Measurements from ENCODE around the gene RASSF1. TPM values are rescaled to one million over a fixed set of nuclear protein-coding genes. Genes with fewer than 3 reads are reported as not detected.

Gene RASSF1
- total and polyA plus RNA-seq, 2 of the 4 experiments (the other 2 are of a cell fraction), result 17.4 to 53.4 TPM

DNA sequence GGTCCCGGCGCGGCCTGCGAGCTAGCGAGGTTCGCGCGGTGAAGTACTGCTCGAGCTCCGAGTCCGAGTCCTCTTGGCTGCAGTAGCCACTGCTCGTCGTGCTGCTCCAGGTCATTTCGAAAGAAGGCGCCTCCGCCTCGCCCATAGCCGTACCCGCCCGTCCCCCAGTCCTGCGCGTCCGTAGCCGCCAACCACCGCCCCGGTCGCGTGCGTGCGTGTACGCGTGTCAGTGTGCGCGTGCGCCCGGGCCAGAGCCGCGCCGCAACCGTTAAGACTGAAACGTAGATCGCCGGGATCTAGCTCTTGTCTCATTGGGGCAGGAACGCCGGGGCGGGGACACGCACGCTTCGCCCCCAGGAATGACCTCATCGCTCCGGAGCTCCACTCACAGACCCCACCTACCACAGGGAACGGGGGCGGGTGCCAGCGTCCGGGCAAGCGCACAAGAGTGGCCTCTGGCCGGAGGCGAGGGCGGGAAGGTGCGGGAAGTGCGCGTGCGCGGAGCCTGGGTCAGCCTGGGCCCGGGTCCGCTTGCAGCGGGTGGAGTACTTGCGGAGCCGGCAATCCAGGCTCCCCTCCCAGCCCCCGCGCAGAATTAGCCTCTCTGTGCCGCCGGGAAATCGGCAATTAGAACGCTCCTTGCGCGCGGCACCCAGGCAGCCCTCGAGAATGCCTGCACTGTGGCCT lies 3.3 kb downstream of the RASSF1 start:
- H3K4me1 ChIP-seq (ENCODE audit: control insufficient read depth, insufficient read depth, low read length), result peaks cover 32% of the 10 kb centered on the region
- dilution Hi-C loops (cut with HindIII; ENCODE audit: low sequenced_read_pairs, unreplicated experiment) (no loop called here), in situ Hi-C loops (cut with MboI; ENCODE audit: low sequenced_read_pairs) (loop anchor here (25.0 kb wide), 3 partner anchors 1050 to 1825 kb away; partner anchors contain the start of genes ABHD14B, GPR62, MANF and PCBP4), intact Hi-C loops (cut with micrococcal nuclease) (no loop called here)
- H3K23ac ChIP-seq (ENCODE audit: low read depth, low read length), result peak overlapping the region; percentile 84; the same call in 1 of the 2 replicates
- H3K27me3 ChIP-seq (ENCODE audit: control insufficient read depth, insufficient read depth, low read length), result no peaks in the 10 kb centered on the region
- ChIA-PET POLR2A (ENCODE audit: unreplicated experiment) (interaction anchor here (0.7 to 1.4 kb wide), 4 partner anchors 9 to 45 kb away, joined by 3 to 6 read pairs (median 4); partner anchors contain the start of genes IFRD2 and TUSC2), CTCF (interaction anchor here (0.8 to 1.2 kb wide), 2 partner anchors 9 to 13 kb away, joined by 4 read pairs; partner anchors contain the start of gene TUSC2)
- peak overlapping the region; percentile 73 for H3K4me3 ChIP-seq (ENCODE audit: insufficient read depth, low read depth, low read length)
- 1% methylated on average over 61 of the region's 79 CpGs; no CpG with 5 or more reads in 1 of the 2 experiments for WGBS, 2 experiments (ENCODE audit: extremely low coverage in 2 of 2, insufficient read length in 1 of 2)
- H3K27ac ChIP-seq (ENCODE audit: insufficient read depth, low read length), result peak overlapping the region; percentile 84
- BruUV-seq (replicated peaks), result no TSS peak
- H2AFZ ChIP-seq (replicated peaks; ENCODE audit: low read length, poor library complexity), result peak overlapping the region; percentile 94
- H3K4ac ChIP-seq (ENCODE audit: low read depth, low read length), result peak overlapping the region; percentile 91
- no peak overlapping the region for H2BK20ac ChIP-seq (ENCODE audit: low read depth, low read length)
- ATAC-seq (ENCODE audit: low read depth), result peak; percentile 88
- peak overlapping the region; percentile 96 to 99 for H4K8ac ChIP-seq (ENCODE audit: low read depth in 2 of 2, low read length in 2 of 2)
- peak overlapping the region; percentile 96 for H4K91ac ChIP-seq (ENCODE audit: insufficient read depth, low read depth, low read length)
- peak overlapping the region; percentile 94; the same call in 1 of the 2 replicates for H3K56ac ChIP-seq (ENCODE audit: extremely low read depth, insufficient read depth, low read length)
- TF ChIP-seq CEBPB (IDR thresholded peaks at IDR 0.05; ENCODE audit: low read depth, low read length) (peak; percentile 32), POLR2A (IDR thresholded peaks at IDR 0.05; ENCODE audit: low read depth, low read length) (peak; percentile 90), CHD1 (IDR thresholded peaks at IDR 0.05; ENCODE audit: low read depth, low read length) (no peak), MXI1 (IDR thresholded peaks at IDR 0.05; ENCODE audit: borderline replicate concordance, low read depth, low read length) (peak; percentile 92), FOS (IDR thresholded peaks at IDR 0.05; ENCODE audit: low read depth, low read length) (peak; percentile 16; the same call in 1 of the 2 replicates), BHLHE40 (IDR thresholded peaks at IDR 0.05; ENCODE audit: low read depth, low read length) (peak; percentile 98), MAFK (IDR thresholded peaks at IDR 0.05; ENCODE audit: low read depth, low read length) (no peak), MAZ (IDR thresholded peaks at IDR 0.05; ENCODE audit: borderline replicate concordance, low read depth, low read length) (peak; percentile 83; the same call in 1 of the 2 replicates), RAD21 (IDR thresholded peaks at IDR 0.05; ENCODE audit: low read length) (no peak)
- H3K9ac ChIP-seq (ENCODE audit: low read depth, low read length), result peak overlapping the region; percentile 91
- peak; percentile 99 for DNase-seq
- no peak overlapping the region for H2BK15ac ChIP-seq (ENCODE audit: low read depth, low read length)
- H4K5ac ChIP-seq (ENCODE audit: low read depth, low read length), result peak overlapping the region; percentile 59
- peaks cover 39% of the 10 kb centered on the region for H4K20me1 ChIP-seq (ENCODE audit: insufficient read depth, low read length)
- H3K9me1 ChIP-seq (ENCODE audit: insufficient read depth, low read length), result peaks cover 26% of the 10 kb centered on the region
- H2BK120ac ChIP-seq (ENCODE audit: low read depth, low read length), result peak overlapping the region; percentile 60; the same call in 1 of the 2 replicates
- peak overlapping the region; percentile 96 for H2AK5ac ChIP-seq (ENCODE audit: low read depth, low read length)
- peak overlapping the region; percentile 6; the same call in 1 of the 2 replicates for H3K18ac ChIP-seq (ENCODE audit: low read depth, low read length)
- peak overlapping the region; percentile 81 for H2BK5ac ChIP-seq (ENCODE audit: low read depth, low read length, poor library complexity, severe bottlenecking)
- H3K79me1 ChIP-seq (ENCODE audit: low read depth in 1 of 2, low read length in 2 of 2), result peaks cover 15 to 60% of the 10 kb centered on the region in 2 experiments; a peak in 3 of 4 replicates
- H3K9me3 ChIP-seq (ENCODE audit: control insufficient read depth, insufficient read depth, low read length), result no peaks in the 10 kb centered on the region
- peak overlapping the region; percentile 99 for H2AK9ac ChIP-seq (replicated peaks; ENCODE audit: low read depth, low read length, poor library complexity)
- H3K36me3 ChIP-seq (ENCODE audit: control insufficient read depth, insufficient read depth, low read length), result peaks cover 3% of the 10 kb centered on the region
- H3K4me2 ChIP-seq (ENCODE audit: low read depth, low read length), result peak overlapping the region; percentile 62
- H3K14ac ChIP-seq (replicated peaks; ENCODE audit: low read depth, low read length), result peak overlapping the region; percentile 96

Measured in IMR-90 (cell line).